AG20443 (cell line): ENCODE results near the gene CUX1.
"Not testable (repeated sequence)": the region's sequence is repeated elsewhere in the genome, so short reads cannot be mapped to it uniquely, and the experiment has no call there.

ENCODE experiments used
- DNase-seq: peaks from one replicate; pipeline ENCODE4 v3.0.0; 2012; ENCODE audit warnings: low spot score, mixed read lengths

CUX1 gene

GRCh38 chr7:102288285-102288930 lies 471.0 kb downstream of the CUX1 start:
- DNase-seq: no peak

- no peak for DNase-seq
Observed at GRCh38 chr7:102289057-102289456, 471.6 kb downstream of the CUX1 start.

GRCh38 chr7:102291056-102291915 lies 473.9 kb downstream of the CUX1 start:
- no peak for DNase-seq

- no peak for DNase-seq
Observed at GRCh38 chr7:102291916-102292267, 474.5 kb downstream of the CUX1 start.

GRCh38 chr7:102292813-102293798 lies 475.7 kb downstream of the CUX1 start:
- DNase-seq: peak; percentile 56

- DNase-seq: no peak
Observed at GRCh38 chr7:102294589-102294988, 477.2 kb downstream of the CUX1 start.

GRCh38 chr7:102295346-102296178 lies 478.1 kb downstream of the CUX1 start:
- DNase-seq: no peak

GRCh38 chr7:102296179-102296438 lies 478.7 kb downstream of the CUX1 start:
- no peak for DNase-seq

- no peak for DNase-seq
Observed at GRCh38 chr7:102296514-102296913, 479.1 kb downstream of the CUX1 start.

GRCh38 chr7:102297487-102298218 lies 480.2 kb downstream of the CUX1 start:
- no peak for DNase-seq

GRCh38 chr7:102300643-102301221 lies 483.3 kb downstream of the CUX1 start:
- no peak for DNase-seq

- DNase-seq: not testable (repeated sequence)
Observed at GRCh38 chr7:102301367-102301766, 483.9 kb downstream of the CUX1 start.

GRCh38 chr7:102302025-102302424 lies 484.6 kb downstream of the CUX1 start:
- DNase-seq: no peak

- DNase-seq: no peak
Observed at GRCh38 chr7:102303669-102304422, 486.4 kb downstream of the CUX1 start.

GRCh38 chr7:102304668-102305067 lies 487.2 kb downstream of the CUX1 start:
- DNase-seq: no peak

GRCh38 chr7:102305414-102306268 lies 488.2 kb downstream of the CUX1 start:
- no peak for DNase-seq

GRCh38 chr7:102306916-102307677 lies 489.7 kb downstream of the CUX1 start:
- DNase-seq: peak; percentile 45

GRCh38 chr7:102310414-102310815 lies 493.0 kb downstream of the CUX1 start:
- DNase-seq: no peak
